BLaER1 treated with 17β-estradiol and CSF1 and Interleukin-3, amounts not matched to agents 10 nM and 100 nM (cell line): Measurements from ENCODE around the gene NHS.
A peak's percentile ranks its signal among the peaks of the same experiment; 100 is the strongest.

ENCODE experiments used
- H3K27ac ChIP-seq, 11 experiments: shearing (Covaris generic); formaldehyde crosslinking; 2 replicates each; pipeline ENCODE4 v1.8.1; 2022
- H3K27me3 ChIP-seq, 11 experiments: shearing (Covaris generic); formaldehyde crosslinking; 2 replicates each; pipeline ENCODE4 v1.8.1; 2022
- H3K36me3 ChIP-seq, 11 experiments: shearing (Covaris generic); formaldehyde crosslinking; 2 replicates each; pipeline ENCODE4 v1.8.1; 2022
- H3K4me1 ChIP-seq, 10 experiments: shearing (Covaris generic); formaldehyde crosslinking; 2 replicates each; pipeline ENCODE4 v1.8.1; 2022
- H3K4me2 ChIP-seq, 11 experiments: shearing (Covaris generic); formaldehyde crosslinking; 2 replicates each; pipeline ENCODE4 v1.8.1; 2022
- H3K4me3 ChIP-seq, 10 experiments: shearing (Covaris generic); formaldehyde crosslinking; 2 replicates each; pipeline ENCODE4 v1.8.1; 2022
- H3K9ac ChIP-seq, 11 experiments: shearing (Covaris generic); formaldehyde crosslinking; 2 replicates each; pipeline ENCODE4 v1.8.1; 2022
- H3K9me3 ChIP-seq, 11 experiments: shearing (Covaris generic); formaldehyde crosslinking; replicated peaks in 1 of 11; 2 replicates each; pipeline ENCODE4 v1.8.1; 2022
- H4K20me1 ChIP-seq, 11 experiments: shearing (Covaris generic); formaldehyde crosslinking; 2 replicates each; pipeline ENCODE4 v1.8.1; 2022
- Cebpa-rat ChIP-seq, 11 experiments: shearing (Covaris generic); IDR thresholded peaks; 2 replicates each; pipeline ENCODE4 v1.8.1; 2022

The NHS gene

DNA sequence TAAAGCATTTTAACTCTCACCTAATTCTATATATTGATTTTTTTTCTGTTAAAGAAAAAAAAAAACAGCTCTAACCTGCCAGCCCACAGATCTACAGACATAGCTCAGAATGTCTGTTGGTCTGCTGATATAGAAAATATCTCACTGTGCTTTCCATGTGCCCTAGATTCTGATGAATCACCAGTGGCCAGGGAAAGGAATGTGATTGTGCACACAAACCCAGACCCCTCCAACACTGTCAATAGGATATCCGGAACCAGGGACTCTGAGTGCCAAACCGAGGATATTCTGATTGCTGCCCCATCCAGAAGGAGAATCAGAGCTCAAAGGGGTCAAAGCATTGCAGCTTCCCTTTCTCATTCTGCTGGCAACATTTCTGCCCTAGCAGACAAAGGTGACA, 350.2 kb downstream of the NHS start:
- Histone ChIP-seq H3K4me1 (peaks cover 0 to 8% (median 0%) of the 10 kb centered on the region in 10 experiments; a peak in 2 of 20 replicates), H3K9ac (no peak overlapping the region), H3K4me2 (no peak overlapping the region), H3K9me3 (no peaks in the 10 kb centered on the region; a peak in 1 of 22 replicates), H3K27ac (no peak overlapping the region), H3K4me3 (no peak overlapping the region), H3K27me3 (peaks cover 90 to 100% (median 97%) of the 10 kb centered on the region in 11 experiments), H4K20me1 (peaks cover 0 to 4% (median 0%) of the 10 kb centered on the region in 11 experiments; a peak in 1 of 22 replicates), H3K36me3 (no peaks in the 10 kb centered on the region)
- no peak for TF ChIP-seq Cebpa-rat (IDR thresholded peaks at IDR 0.05)

DNA sequence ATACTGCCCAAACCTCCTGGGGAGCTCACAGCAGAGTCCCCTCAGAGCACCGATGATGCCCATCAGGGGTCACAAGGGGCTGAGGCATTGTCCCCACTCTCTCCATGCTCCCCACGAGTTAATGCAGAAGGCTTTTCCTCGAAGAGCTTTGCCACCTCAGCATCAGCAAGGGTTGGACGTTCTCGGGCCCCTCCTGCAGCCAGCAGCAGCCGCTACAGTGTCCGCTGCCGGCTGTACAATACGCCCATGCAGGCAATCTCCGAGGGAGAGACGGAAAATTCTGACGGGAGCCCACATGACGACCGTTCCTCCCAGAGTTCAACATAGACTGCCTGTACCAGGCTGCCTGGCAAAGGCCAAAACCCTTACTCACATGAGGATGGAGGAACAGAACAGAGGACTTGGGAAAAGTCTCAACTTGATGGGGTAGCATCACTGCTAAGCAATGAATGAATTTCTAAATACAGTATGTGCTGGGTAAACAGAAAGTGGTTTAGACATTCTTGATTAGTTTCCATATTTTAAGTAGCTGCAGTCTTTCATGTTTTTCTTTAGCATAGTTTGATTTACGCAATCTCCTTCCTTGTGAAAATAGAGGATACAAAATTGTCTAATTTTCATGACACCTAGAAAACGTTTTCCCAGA, 357.3 kb downstream of the NHS start:
- Histone ChIP-seq H3K27me3 (peaks cover 86 to 100% (median 99%) of the 10 kb centered on the region in 11 experiments), H3K4me2 (no peak overlapping the region), H3K27ac (no peak overlapping the region), H3K9ac (no peak overlapping the region), H3K36me3 (no peaks in the 10 kb centered on the region), H3K4me3 (no peak overlapping the region), H3K9me3 (peaks cover 0 to 7% (median under 1%) of the 10 kb centered on the region in 11 experiments; a peak in 5 of 22 replicates), H3K4me1 (peaks cover 0 to 8% (median 0%) of the 10 kb centered on the region in 10 experiments; a peak in 2 of 20 replicates), H4K20me1 (peaks cover 0 to 6% (median 0%) of the 10 kb centered on the region in 11 experiments; a peak in 5 of 22 replicates)
- no peak for TF ChIP-seq Cebpa-rat (IDR thresholded peaks at IDR 0.05)

DNA sequence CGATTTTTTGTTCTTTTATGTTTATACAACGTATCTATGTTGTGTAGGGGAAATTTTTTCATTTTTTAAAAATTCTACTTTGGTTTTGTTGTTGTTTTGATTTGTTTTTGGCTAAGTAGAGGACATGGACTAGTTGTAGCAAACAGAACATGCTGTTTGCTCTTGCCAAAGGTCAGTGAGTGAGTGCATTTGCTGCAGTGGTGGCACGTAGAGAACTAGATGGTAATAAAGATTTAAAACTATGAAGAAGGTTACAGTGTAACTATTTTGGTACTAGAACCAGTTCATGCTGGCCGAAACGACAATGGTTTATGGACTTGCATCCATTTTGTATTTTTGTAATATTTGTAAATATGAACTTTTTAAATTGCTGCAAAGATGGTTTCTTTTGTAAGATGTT, 360.4 kb downstream of the NHS start:
- Histone ChIP-seq H4K20me1 (peaks cover 0 to 12% (median 5%) of the 10 kb centered on the region in 11 experiments; a peak in 9 of 22 replicates), H3K9ac (no peak overlapping the region), H3K27me3 (peaks cover 91 to 100% (median 99%) of the 10 kb centered on the region in 11 experiments), H3K4me2 (no peak overlapping the region), H3K4me3 (no peak overlapping the region), H3K36me3 (no peaks in the 10 kb centered on the region), H3K9me3 (peaks cover 0 to 13% (median 4%) of the 10 kb centered on the region in 11 experiments; a peak in 7 of 22 replicates), H3K4me1 (peaks cover 0 to 12% (median 9%) of the 10 kb centered on the region in 10 experiments; a peak in 11 of 20 replicates), H3K27ac (no peak overlapping the region)
- no peak for TF ChIP-seq Cebpa-rat (IDR thresholded peaks at IDR 0.05)

DNA sequence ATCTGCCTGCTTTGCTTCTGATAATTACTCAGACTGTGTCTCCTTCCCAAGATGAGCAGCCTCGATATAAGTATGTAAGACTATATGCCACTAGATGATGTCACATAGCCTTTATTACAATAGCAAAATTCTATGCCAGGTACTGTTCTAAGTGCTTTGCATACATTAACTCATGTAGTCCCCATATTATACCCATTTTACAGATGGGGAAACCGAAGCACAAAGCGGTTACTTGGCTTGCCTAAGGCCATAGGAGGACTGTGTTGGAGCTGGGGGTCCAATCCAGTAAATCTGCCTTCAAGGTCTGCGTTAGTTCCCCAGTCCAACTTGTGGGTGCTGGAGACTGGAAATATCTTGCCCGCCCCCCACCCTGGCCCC, 361.5 kb downstream of the NHS start:
- Histone ChIP-seq H3K27me3 (peaks cover 94 to 100% (median 99%) of the 10 kb centered on the region in 11 experiments), H3K9ac (no peak overlapping the region), H3K4me2 (no peak overlapping the region), H3K36me3 (no peaks in the 10 kb centered on the region), H3K4me3 (no peak overlapping the region), H4K20me1 (peaks cover 0 to 14% (median 8%) of the 10 kb centered on the region in 11 experiments; a peak in 9 of 22 replicates), H3K9me3 (peaks cover 0 to 13% (median 4%) of the 10 kb centered on the region in 11 experiments; a peak in 7 of 22 replicates), H3K27ac (no peak overlapping the region), H3K4me1 (peaks cover 0 to 12% (median 9%) of the 10 kb centered on the region in 10 experiments; a peak in 11 of 20 replicates)
- TF ChIP-seq Cebpa-rat (IDR thresholded peaks at IDR 0.05), result no peak

DNA sequence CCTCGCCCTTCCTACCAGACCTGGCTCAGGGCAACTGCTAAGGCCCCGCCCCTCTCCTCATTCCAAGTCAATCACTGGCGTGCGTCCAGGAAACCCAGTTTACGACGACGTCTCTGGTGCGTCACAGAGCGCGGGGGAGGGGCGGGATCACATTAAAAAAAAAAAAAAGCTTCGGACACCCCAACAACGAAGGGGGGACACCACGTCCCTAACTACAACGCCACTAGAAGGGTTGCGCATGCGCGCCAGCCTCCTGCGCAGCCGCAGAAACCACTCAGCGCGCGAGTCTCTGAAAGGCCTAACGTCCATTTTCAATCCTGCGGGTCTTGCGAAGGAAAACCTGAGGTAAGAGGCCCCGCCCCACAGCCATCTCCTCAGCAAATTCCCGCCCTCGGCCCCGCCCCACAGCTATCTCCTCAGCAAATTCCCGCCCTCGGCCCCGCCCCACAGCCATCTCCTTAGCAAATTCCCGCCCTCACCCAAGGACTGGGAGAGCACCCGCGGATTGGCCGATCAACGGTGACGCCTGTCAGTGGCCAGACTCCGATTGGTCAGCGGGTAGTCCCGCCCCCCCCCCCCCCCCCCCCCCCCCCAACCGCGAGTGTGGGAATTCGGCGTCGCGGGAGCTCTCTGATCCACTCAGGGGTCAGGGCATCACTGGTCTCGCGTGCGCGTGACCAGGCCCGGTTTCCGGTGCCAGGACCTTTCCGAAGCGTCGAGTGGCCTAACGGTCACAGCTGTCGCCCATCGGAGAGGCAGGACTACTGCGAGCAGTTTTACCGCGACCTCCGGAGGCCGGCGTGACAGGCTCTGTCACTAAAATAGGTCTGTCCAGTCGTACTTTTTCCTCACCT, 362.1 kb downstream of the NHS start, which contains the start of gene SCML1:
SCML1 (plus strand) TSS at position 638 of the 854 bp plus-strand sequence. CDS start 6,694 bp downstream, outside the sequence.
- peaks cover 0 to 12% (median 9%) of the 10 kb centered on the region in 10 experiments; a peak in 11 of 20 replicates for H3K4me1 ChIP-seq
- H3K27me3 ChIP-seq, result peaks cover 94 to 100% (median 99%) of the 10 kb centered on the region in 11 experiments
- no peaks in the 10 kb centered on the region for H3K36me3 ChIP-seq
- no peak for TF ChIP-seq Cebpa-rat (IDR thresholded peaks at IDR 0.05)
- H3K4me3 ChIP-seq, result peak within 1 kb of the TSS; percentile 8 to 63 (median 44); a peak in 19 of 20 replicates
- H3K4me2 ChIP-seq, result peak within 1 kb of the TSS; percentile 60 to 80 (median 71)
- H3K9ac ChIP-seq, result 0 out of 22 replicates have a peak within 1 kb of the TSS, but pooled peaks of 1 of the 11 experiments have one; percentile 28
- H3K27ac ChIP-seq, result no peak within 1 kb of the TSS
- peaks cover 0 to 13% (median 4%) of the 10 kb centered on the region in 11 experiments; a peak in 7 of 22 replicates for H3K9me3 ChIP-seq
- peaks cover 0 to 16% (median 8%) of the 10 kb centered on the region in 11 experiments; a peak in 9 of 22 replicates for H4K20me1 ChIP-seq

DNA sequence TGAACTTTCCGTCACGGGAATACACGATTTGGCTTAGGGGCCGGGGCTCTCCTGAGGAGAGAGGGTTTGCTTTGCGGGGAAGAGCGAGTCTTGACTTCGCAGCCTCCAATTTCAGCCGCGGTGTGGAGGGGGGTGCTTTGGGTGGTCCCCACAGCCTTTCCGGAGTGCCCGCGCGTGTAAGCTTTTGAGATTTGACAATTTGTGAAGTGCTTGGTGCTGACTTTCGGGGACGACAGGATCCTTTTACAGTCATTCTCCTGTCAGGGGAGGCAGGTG, 362.6 kb downstream of the NHS start:
- peaks cover 0 to 16% (median 6%) of the 10 kb centered on the region in 11 experiments; a peak in 9 of 22 replicates for H4K20me1 ChIP-seq
- TF ChIP-seq Cebpa-rat (IDR thresholded peaks at IDR 0.05), result no peak
- H3K27me3 ChIP-seq, result peaks cover 94 to 100% (median 99%) of the 10 kb centered on the region in 11 experiments
- H3K36me3 ChIP-seq, result no peaks in the 10 kb centered on the region
- no peak overlapping the region for H3K9ac ChIP-seq
- peak overlapping the region; percentile 60 to 80 (median 71) for H3K4me2 ChIP-seq
- peaks cover 0 to 13% (median 4%) of the 10 kb centered on the region in 11 experiments; a peak in 7 of 22 replicates for H3K9me3 ChIP-seq
- H3K4me3 ChIP-seq, result peak overlapping the region in 9 of 10 experiments; percentile 8 to 63 (median 44); a peak in 16 of 20 replicates
- no peak overlapping the region for H3K27ac ChIP-seq
- H3K4me1 ChIP-seq, result peaks cover 0 to 12% (median 9%) of the 10 kb centered on the region in 10 experiments; a peak in 11 of 20 replicates

DNA sequence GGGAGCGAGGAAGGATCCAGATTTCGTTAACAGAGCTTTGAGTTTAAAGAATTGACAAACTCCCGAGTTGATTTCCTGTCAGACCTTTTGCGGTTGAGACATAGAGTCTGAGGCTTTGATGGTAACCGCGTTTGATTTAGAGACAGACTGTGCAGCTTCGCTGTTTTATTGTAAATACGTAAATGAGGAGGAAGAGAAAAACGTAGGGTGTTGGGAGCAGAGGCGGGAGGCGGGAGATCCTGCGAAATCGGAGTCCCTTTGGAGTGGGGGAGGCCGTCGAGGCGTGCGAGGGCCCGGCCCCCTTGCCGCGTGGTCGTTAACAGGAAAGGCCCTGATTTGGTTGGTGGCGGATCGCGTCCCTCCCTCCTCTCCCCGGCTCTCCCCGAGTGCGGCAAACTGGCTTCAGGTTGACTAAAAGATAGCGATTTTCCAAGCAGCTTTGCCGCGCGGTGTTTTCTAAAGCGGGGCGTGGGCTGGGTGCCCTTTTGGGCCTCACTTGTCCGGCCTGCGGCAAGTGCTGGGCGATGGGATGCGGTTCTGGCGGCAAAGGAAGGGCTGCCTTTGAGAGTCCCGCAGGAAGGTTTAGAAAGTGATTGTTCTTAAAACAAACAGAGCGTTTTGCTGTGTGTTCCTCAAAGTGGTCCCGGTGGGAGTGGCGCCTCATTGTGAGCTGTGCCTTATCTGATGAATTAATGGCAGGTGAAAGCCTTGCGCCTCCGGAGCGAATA, 363.1 kb downstream of the NHS start:
- no peaks in the 10 kb centered on the region for H3K36me3 ChIP-seq
- TF ChIP-seq Cebpa-rat (IDR thresholded peaks at IDR 0.05), result no peak
- H3K4me1 ChIP-seq, result peaks cover 0 to 12% (median 9%) of the 10 kb centered on the region in 10 experiments; a peak in 11 of 20 replicates
- peak overlapping the region; percentile 60 to 80 (median 71) for H3K4me2 ChIP-seq
- 0 out of 22 replicates have a peak overlapping the region, but pooled peaks of 1 of the 11 experiments have one; percentile 28 for H3K9ac ChIP-seq
- peaks cover 0 to 13% (median 4%) of the 10 kb centered on the region in 11 experiments; a peak in 7 of 22 replicates for H3K9me3 ChIP-seq
- no peak overlapping the region for H3K27ac ChIP-seq
- peak overlapping the region; percentile 8 to 63 (median 44); a peak in 19 of 20 replicates for H3K4me3 ChIP-seq
- peaks cover 0 to 19% (median 6%) of the 10 kb centered on the region in 11 experiments; a peak in 9 of 22 replicates for H4K20me1 ChIP-seq
- peaks cover 95 to 100% (median 99%) of the 10 kb centered on the region in 11 experiments for H3K27me3 ChIP-seq
